SK-N-SH (cell line): ENCODE measurements around the gene MEGF6.

Source experiments
- GABPA ChIP-seq: IDR thresholded peaks from 2 replicates; pipeline ENCODE4 v1.4.0; 2012; ENCODE audit warnings: low read depth, mild to moderate bottlenecking
- RFX5 ChIP-seq: IDR thresholded peaks from 2 replicates; pipeline ENCODE4 v1.6.1; 2012; ENCODE audit warnings: mild to moderate bottlenecking, improper control_type of control experiment, low read length
- SIN3A ChIP-seq: IDR thresholded peaks from 2 replicates; pipeline ENCODE4 v1.6.1; 2012; ENCODE audit warnings: low read depth, mild to moderate bottlenecking, low read length, moderate library complexity, borderline replicate concordance
- SMC3 ChIP-seq: IDR thresholded peaks from 2 replicates; pipeline ENCODE4 v1.6.1; 2012; ENCODE audit warnings: low read depth, low read length, improper control_type of control experiment
- YY1 ChIP-seq: IDR thresholded peaks from 2 replicates; pipeline ENCODE4 v1.4.0; 2012; ENCODE audit warnings: low read depth, mild to moderate bottlenecking
- TF ChIP-seq, protein P1 (sequence below): IDR thresholded peaks from 2 replicates; pipeline ENCODE4 v1.6.1; 2012; ENCODE audit warnings: mild to moderate bottlenecking, low read depth, low read length, moderate library complexity
- TF ChIP-seq, protein P2 (sequence below): IDR thresholded peaks from 2 replicates; pipeline ENCODE4 v1.4.0; 2012; ENCODE audit warnings: low read depth
- TF ChIP-seq, protein P3 (sequence below): fragments of 200-600 bp; sonication (generic); IDR thresholded peaks from 2 replicates; pipeline ENCODE4 v1.6.1; 2017; ENCODE audit warnings: antibody characterized with exemption, mild to moderate bottlenecking, moderate library complexity

DNA sequence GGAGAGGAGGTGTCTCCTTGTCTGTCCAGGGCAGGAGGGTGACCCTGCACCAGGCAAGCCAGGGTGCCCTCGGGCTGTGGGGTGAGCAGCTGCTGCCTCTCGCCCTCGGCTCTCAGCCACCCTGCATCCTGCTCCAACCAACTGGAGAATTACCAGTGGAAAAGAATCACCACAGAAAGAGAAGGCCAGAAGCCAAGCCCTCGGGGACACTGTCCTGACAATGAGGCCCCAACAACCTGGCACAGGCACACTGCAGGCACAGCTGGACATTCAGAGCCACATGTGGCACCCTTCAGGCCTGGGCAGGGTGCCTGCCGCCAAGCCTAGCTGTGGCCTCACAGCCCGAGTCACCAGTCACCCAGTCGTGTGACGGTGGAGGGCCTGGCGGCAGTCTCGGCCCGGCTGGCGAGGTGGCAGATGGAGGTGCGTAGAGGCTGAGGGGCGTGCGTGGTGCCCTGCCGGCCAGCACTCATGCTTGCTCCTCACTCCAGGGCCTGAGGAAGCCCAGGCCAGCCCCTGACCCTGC lies 12.0 kb downstream of the MEGF6 start:
- TF ChIP-seq, protein P1, sequence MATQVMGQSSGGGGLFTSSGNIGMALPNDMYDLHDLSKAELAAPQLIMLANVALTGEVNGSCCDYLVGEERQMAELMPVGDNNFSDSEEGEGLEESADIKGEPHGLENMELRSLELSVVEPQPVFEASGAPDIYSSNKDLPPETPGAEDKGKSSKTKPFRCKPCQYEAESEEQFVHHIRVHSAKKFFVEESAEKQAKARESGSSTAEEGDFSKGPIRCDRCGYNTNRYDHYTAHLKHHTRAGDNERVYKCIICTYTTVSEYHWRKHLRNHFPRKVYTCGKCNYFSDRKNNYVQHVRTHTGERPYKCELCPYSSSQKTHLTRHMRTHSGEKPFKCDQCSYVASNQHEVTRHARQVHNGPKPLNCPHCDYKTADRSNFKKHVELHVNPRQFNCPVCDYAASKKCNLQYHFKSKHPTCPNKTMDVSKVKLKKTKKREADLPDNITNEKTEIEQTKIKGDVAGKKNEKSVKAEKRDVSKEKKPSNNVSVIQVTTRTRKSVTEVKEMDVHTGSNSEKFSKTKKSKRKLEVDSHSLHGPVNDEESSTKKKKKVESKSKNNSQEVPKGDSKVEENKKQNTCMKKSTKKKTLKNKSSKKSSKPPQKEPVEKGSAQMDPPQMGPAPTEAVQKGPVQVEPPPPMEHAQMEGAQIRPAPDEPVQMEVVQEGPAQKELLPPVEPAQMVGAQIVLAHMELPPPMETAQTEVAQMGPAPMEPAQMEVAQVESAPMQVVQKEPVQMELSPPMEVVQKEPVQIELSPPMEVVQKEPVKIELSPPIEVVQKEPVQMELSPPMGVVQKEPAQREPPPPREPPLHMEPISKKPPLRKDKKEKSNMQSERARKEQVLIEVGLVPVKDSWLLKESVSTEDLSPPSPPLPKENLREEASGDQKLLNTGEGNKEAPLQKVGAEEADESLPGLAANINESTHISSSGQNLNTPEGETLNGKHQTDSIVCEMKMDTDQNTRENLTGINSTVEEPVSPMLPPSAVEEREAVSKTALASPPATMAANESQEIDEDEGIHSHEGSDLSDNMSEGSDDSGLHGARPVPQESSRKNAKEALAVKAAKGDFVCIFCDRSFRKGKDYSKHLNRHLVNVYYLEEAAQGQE, result no peak
- TF ChIP-seq, protein P2, sequence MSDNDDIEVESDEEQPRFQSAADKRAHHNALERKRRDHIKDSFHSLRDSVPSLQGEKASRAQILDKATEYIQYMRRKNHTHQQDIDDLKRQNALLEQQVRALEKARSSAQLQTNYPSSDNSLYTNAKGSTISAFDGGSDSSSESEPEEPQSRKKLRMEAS, result no peak
- TF ChIP-seq RFX5 (no peak), YY1 (no peak), SMC3 (no peak), GABPA (no peak), SIN3A (no peak)
- TF ChIP-seq, protein P3, sequence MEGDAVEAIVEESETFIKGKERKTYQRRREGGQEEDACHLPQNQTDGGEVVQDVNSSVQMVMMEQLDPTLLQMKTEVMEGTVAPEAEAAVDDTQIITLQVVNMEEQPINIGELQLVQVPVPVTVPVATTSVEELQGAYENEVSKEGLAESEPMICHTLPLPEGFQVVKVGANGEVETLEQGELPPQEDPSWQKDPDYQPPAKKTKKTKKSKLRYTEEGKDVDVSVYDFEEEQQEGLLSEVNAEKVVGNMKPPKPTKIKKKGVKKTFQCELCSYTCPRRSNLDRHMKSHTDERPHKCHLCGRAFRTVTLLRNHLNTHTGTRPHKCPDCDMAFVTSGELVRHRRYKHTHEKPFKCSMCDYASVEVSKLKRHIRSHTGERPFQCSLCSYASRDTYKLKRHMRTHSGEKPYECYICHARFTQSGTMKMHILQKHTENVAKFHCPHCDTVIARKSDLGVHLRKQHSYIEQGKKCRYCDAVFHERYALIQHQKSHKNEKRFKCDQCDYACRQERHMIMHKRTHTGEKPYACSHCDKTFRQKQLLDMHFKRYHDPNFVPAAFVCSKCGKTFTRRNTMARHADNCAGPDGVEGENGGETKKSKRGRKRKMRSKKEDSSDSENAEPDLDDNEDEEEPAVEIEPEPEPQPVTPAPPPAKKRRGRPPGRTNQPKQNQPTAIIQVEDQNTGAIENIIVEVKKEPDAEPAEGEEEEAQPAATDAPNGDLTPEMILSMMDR, result no peak
